T-helper 22 cell (primary cell): ENCODE measurements around the gene RNF180.
"Not testable (repeated sequence)": the region's sequence is repeated elsewhere in the genome, so short reads cannot be mapped to it uniquely, and the experiment has no call there.

ENCODE experiments used
- DNase-seq: peaks from one replicate; pipeline ENCODE4 v3.0.0-alpha.2; 2020; ENCODE audit warnings: low read depth

Gene RNF180

DNA sequence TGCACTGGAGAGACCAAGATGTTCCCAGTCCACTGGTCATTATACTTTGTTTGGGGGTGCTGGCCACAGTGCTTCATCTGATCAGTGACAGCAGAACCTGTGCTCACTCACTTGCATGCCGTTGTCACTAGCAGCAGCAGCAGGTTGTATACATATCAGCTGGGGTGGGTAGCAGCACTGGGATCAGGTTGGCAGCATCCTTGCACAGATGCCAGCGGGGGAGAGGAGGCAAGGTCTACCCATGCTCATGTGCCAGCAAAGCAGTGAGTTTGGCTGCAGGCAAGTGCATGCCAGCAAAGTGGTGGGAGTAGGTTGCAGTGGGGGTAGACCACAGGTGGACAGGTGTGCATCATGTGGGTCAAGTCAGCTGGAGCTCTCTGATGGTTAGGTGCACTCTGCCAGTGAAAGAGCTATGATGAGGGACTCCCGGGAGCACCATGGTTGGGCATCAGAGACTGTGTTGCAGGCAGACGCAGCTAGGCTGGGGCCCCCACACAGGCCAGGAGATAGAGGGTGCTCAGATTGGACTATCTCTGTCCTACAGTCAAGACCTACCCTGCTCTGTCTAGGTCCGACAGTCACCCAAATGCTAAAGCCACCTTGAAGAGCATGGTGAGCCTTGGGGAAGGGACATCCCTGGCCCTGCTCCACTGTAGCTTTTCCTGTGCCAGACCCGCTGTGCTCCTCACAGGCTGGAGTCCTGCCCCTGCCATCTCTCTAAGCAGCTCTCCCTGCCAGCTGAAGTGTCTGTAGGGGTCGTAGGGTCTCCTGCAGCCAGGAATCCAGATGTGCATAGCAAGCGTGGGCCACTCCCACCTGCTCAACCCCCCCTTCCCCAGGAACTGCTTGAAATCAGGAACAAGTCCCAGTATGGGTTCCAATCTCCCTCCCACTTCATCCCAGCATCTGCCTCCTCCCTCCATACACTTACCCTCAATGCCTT lies 119.8 kb downstream of the RNF180 start:
- no peak for DNase-seq

DNA sequence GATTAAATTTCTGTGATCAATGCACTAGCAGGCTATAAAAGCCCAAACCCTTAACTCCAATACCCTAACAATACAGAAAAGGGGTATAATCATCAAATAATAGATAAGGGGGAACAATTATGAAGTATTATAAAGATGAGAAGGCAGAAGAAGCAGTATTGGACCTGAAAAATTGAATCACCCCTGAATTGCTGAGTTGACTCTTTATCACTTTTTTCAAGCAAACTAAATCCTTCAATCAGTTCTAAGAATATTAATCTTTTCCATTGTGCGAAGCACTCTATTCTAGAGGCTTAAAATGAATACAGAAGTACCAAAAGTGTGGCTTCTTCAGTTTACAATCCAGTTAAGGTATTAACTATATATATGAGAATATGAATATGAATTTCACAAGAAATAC lies 120.7 kb downstream of the RNF180 start:
- no peak for DNase-seq

DNA sequence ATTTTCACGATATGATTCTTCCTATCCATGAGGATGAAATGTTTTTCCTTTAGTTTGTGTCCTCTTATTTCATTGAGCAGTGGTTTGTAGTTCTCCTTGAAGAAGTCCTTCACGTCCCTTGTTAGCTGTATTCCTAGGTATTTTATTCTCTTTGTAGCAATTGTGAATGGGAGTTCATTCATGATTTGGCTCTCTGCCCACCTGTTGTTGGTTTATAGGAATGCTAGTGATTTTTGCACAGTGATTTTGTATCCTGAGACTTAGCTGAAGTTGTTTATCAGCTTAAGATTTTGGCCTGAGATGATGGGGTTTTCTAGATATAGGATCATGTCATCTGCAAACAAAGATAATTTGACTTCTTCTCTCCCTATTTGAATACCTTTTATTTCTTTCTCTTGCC lies 122.9 kb downstream of the RNF180 start:
- not testable (repeated sequence) for DNase-seq

DNA sequence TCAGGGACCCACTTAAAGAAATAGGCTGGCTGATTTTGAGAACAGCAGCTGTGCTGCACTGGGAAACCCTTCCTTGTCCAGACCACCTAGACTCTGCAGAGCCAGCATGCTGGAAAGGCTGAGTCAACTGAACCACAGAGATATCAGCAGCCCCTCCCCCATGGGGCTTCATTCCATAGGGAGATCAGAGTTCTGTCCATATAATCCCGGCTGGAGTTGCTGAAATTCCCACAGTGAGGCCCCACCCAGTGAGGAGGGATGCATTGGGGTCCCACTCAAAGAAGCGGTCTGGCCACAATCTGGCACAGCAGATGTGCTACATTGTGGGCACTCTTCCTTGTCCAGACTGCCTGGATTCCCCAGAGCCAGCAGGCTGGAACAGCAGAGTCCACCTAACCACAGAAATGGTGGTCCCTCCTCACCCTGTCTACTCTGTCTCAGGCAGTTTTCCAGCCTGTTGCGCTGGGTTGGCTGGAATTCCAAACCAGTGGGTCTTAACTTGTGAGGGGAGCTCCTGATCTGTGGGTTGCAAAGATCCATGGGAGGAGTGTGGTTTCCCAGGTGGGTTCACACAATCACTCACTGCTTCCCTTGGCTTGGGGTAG lies 127.1 kb downstream of the RNF180 start:
- no peak for DNase-seq

DNA sequence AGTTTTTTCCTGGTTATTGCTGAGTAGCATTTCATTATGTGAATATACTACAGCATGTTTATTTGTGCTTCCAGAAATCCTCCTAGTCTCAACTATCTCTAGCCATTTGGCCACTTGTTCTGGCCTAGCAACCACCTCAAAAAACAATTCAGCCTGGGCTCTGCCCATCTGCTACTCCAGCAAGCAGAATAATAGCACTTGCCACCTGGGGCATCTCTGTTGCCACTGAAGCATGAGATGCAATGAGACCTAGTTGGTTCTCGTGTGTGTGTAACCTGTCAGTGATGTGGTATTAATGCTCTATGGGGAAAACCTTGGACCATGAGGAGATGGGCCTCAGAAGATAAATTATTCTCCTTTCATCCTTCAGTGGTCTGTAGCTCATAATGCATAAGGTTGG lies 129.5 kb downstream of the RNF180 start:
- no peak for DNase-seq

DNA sequence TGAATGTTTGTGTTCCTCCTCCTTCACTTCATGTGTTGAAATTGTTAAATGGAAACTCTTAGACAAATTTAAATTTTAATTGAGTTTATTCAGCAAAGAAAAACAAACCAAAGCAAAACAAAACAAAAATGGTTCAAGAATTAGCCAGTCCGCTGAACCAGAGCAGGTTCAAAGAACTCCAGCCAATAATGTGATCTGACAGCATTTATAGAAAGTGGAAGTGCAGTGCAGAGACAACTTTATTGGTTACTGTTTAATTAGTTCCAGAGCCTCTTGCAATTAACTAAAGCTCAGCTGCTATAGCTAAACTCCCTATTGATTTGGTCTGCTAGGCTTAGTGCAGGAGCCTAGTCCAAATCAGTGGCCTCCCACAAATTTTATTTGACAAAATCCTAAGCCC lies 132.9 kb downstream of the RNF180 start:
- DNase-seq: no peak

DNA sequence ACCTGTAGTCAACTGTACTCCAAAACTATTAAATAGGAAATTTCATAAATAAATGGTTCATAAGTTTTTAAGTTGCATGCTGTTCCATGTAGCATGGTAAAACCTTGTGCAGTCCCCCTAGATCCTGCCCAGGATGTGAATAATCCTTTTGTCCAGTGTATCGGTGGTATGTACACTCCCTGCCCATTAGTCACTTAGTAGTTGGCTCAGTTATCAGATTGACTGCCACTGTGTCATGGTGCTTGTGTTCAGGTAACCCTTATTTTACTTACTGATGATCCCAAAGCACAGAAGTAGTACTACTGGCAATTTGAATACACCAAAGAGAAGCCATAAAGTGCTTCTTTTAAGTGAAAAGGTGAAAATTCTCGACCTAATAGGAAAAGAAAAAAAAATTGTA lies 134.2 kb downstream of the RNF180 start:
- DNase-seq: no peak

DNA sequence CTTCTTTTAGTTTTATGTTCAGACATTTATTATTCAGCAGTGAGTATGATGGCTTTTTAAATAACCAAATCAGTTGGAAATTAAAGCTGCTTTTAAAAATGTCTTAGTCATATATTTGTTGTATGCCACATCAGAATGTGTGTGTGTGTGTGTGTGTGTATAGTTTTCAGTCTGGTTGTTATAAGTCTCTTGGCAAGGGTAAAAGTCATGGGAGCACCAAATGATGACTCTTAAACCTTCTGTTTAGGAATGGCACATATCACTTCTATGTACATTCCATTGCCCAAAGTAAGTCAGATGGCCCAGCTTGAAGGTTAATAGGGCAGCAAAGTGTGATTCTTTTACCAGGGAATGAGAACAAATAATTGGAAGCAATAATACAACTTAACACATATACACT lies 135.9 kb downstream of the RNF180 start:
- DNase-seq: no peak

DNA sequence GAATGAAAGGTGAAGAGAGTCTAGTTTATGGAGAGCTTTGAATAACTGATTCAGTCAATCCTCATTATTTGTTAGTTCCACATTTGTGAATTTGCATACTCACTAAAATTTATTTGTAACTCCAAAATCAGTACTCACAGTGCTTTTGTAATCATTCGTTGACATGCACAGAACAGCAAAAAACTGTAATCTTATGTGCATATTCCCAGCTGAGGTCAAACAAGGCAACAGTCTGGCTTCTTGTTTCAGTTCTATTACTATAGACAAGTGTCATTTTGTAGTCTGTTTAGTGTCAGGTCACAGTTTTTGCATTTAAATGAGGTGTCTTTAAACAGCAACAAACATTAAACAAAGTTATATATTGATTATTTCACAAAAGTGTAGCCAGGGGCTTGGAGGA lies 142.5 kb downstream of the RNF180 start:
- no peak for DNase-seq

DNA sequence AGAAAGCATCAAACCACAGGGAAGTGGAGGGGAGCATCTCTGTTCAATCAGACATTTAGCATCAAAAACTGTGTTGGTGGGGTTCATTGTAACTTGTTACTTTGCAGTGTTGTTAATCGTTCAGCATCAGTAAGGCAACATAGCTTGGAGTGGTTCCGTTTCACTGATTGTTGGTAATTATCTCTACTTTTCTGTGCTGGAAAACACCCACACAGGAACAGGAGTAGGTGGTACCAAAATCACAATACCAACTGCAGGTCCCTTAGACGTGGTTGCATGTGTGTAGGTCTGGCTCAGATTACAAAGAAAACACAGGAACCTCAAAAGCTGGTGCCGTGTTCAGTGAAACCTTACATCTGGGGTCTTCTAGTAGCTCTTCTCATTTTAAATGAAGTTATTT lies 146.8 kb downstream of the RNF180 start:
- no peak for DNase-seq

DNA sequence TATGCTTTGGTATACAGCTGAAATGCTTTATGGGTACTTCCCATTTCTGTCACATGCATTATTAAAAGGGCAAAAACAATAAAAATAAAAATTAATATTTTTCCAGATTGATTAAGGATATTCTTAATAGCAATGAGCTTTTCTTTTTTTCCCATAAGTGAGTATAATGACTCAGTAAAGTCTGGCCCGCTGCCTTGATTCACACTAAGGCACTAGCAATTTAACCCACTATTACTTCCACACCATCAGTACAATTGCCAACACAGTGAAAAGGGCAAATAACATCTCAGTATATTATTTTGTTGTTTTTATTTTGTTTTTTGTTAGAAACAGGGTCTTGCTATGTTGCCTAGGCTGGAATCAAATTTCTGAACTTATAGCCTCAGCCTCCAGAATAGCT lies 150.1 kb downstream of the RNF180 start:
- DNase-seq: no peak

DNA sequence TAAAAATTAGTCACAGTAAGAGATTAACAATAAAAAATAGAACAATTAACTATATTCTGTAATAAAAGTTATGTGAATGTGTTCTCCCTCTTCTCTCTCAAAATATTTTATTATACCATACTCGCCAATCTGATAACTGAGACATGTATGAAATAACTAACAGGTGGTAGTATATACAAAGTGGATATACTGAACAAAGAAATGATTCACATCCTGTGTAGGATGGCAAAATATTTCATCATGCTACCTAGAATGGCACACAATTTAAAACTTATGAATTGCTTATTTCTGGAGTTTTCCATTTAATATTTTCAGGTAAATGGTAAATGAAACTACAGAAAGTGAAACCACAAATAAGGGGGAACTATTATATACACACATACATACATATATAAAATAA lies 152.5 kb downstream of the RNF180 start:
- DNase-seq: no peak

DNA sequence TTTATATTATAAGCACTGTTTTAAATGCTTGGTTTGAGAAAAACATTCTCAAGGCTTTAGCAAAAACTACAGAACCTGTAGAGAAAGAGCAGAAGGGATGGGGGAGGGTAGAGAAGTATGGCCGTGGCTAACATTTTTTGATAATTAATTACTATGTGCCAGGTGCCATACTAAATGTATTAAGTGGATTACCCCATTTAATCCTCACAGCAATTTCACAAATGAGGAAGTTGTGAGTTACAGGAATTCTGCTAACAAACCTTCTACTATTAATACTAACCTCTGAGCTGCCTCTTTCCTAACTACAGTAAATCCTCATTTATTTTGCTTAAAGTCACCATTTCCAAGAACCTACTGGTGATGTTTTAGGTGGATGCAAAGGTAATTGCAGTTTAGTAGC lies 157.9 kb downstream of the RNF180 start:
- DNase-seq: no peak

DNA sequence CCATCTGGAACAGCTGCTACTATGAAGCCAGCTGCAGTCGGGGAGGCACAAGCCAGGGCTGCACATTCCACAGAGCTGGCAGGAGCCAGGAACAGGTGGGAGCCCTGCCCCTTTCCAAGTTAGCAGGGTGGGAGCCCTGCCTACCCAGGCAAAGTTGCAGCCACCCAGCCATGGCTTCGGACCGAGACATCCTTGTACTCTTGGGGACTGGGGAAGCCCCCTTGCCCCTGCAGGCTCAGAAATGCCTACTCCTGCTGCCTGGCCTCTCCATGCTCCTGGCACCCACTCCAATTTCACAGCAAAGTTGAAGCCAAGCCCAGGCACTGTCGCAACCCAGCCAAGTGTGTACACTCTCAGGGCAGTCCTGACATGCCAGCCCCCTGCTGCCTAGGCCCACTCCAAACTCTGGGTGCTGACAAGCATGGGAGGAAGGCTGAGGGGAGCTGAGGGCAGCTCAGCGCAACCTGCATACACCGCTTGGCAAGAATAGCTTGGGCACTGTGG lies 165.1 kb downstream of the RNF180 start:
- no peak for DNase-seq

DNA sequence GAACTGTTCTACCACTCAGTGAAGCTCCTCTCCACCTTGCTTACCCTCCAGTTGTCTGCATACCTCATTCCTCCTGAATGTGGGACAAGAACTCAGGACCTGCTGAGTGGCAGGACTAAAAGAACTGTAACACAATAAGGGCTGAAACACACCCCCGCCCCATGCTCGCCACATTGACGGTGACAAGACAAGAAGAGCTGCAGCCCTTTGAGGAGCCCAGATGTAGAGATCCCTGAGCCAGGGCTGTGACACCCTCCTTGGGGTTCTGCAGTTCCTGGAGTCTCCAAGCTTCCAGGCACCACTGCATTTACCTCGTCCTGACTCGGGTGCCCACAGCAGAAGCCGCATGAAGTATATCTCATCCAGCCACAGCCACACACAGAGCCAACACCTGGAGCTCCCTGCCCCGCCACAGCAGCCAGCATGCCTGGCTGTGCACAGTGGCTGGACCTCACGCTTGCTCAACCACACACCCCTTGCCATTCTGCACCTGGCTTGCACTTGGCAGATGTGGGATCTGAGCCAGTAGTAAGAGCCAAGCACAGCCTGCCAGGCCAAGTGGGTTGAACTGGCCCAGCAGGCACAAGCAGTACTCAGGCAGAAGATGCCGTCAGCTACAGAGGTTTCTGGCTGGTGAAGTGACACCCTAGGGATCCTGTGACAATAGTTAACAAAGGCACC lies 166.1 kb downstream of the RNF180 start:
- DNase-seq: no peak

DNA sequence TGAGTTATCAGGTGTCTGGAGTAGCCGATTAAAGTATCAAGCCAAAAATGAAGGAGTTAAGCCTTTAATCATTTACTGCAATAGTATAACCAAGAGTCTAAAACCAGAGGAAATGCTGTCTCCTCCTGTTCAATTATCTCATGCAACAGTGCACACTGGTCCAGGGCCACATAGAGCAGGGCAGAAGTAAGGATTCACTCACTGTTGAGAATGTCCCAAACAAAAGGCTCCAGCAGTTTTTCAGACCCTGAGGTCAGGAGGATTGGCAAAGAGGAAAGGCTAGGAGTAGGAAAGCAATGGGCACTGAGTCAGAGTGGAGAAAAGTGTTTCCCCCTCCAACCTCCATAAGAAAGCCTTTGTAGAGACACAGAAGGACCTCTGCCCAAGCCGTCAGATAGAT lies 168.2 kb downstream of the RNF180 start:
- DNase-seq: no peak

DNA sequence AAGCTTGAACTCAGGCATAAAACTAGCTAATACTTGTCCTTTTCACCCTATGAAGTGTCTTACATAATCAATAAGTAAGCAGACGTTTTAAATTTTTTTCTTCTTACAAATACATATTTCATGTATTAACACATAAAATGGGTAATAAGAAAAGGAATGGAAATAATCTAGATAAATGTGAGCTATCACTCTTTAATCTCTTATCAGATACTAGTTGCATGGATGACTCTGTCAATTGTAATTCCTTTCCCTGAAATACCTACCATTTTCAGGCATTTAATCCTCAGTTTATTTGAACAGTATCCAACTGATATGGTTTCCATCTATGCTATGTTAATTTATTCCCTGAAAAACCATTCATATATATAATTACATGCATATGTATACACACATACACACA lies 174.1 kb downstream of the RNF180 start:
- DNase-seq: no peak

DNA sequence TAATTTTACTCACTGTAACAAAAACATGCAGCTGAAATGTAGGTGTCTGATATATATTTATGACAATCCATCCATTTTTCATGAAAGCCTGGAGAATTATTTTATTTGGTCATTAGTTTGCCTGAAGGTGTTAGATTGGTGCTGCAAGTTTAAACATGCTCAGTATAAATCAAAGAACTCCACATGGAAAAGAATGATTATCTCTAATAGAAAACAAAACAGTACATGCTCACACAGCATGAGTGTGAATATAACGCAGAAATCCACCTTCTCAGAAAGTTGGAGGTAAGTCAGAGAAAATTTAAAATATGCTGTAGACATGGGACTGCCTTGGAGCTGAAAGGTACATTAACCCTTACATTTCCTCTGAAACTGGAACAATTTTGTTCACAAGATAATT lies 174.7 kb downstream of the RNF180 start:
- DNase-seq: no peak

DNA sequence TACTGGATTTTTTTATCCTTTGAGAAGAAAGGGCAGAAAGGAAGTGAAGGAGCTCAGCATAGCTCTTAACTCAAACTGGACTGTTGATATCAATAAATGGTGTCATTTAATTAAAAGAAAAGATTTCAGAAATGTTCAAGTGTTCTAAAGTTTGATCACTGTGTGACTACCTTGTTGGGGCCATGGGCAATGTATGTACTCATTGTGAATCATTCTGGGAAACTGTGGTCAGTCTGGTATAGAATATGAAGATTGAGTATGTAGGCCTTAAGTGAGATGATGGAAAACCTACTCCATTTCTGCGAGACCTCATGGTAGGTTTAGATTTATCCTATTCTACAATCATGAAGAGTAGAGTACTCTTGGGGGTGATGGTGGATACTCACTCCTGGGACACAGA lies 175.7 kb downstream of the RNF180 start:
- no peak for DNase-seq

DNA sequence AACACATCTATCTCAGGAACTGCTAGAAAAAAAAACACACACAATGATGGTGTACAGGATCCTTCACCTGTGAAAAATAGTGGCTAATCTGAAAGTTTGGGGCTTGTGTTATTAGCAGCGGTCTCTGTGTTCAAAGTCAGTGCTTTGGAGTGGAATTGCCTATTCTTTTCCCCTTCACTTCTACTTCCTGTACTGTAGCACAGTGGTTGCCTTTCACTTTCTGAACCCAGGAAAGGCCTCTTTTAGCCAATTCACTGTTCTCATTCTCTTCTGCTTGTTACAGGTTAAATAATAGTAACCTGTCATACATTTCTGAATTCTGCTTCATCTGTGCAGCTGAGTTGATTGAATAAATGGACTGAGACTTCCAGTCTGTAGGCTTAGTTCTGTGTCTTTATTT lies 178.9 kb downstream of the RNF180 start:
- DNase-seq: no peak

DNA sequence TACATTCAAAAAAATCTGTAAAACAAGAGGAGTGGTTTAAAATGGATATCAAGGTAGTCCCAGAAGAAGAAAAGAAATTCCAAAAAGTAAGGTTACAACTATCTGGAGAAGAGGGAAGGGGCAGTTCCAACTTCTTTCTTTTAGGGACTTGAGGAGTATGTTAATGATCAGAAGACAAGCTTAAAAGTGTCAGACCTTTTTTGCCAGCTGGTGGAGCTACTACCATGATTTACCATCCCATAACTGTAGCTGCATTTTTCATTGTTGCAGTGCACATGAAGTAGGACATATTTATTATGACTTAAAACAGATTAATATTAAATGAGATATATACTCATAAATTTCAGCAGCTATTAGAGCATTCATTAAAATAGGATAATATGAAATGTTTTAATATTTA lies 181.7 kb downstream of the RNF180 start:
- no peak for DNase-seq

DNA sequence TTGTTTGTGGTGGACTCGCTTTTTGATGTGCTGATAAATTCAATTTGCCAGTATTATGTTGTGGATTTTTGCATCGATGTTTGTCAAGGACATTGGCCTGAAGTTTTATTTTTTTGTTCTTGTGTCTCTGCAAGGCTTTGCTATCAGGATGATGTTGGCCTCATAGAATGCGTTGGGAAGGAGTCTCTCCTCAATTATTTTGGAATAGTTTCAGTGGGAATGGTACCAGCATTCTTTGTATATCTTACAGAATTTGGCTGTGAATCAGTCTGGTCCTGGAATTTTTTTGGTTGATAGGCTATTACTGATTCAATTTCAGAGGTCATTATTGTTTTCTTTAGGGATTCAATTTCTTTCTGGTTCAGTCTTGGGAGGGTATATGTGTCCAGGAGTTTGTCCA lies 198.8 kb downstream of the RNF180 start:
- DNase-seq: no peak

DNA sequence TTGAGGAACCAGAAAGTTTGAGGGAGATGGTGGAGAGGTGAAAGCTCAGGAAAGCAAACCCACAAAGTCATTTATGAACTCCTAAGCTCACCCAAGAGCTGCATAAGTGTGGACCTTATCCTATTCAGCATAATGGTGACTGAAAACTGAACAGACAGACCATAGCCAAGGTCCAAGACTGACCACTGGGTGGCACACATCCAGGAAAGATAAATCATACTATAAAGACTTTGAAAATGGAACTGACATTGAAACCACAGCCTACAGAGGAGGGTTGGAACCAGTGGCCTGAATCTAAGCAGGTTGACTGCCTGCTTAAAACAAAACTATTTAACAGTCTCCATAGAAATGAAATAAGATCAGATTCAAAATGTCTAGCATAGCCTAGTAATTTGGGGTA lies 219.1 kb downstream of the RNF180 start:
- DNase-seq: no peak
